Stimulated activated CD8-positive, alpha-beta memory T cell treated with anti-CD3 and anti-CD28 coated beads, Interleukin-4, amount 100 ng/mL, for 24 hours (primary cell): ENCODE data around the gene ROCK2.
A peak's percentile ranks its signal among the peaks of the same experiment; 100 is the strongest.

ENCODE experiments used
- DNase-seq: peaks from one replicate; pipeline ENCODE4 v3.0.0-alpha.2; 2020; ENCODE audit warnings: low read depth

Gene ROCK2

GRCh38 chr2:11367170-11367730, 22.8 kb upstream of the ROCK2 start:
- DNase-seq = no peak

- no peak for DNase-seq
These were observed 21.9 kb upstream of the ROCK2 start for GRCh38 chr2:11366326-11366741.

- DNase-seq = no peak
These were observed 20.9 kb upstream of the ROCK2 start for GRCh38 chr2:11365096-11365879.

GRCh38 chr2:11364565-11364887, 20.1 kb upstream of the ROCK2 start:
- DNase-seq = no peak

GRCh38 chr2:11363868-11364564, 19.6 kb upstream of the ROCK2 start:
- DNase-seq = no peak

GRCh38 chr2:11359865-11360264, 15.4 kb upstream of the ROCK2 start:
- DNase-seq = no peak

GRCh38 chr2:11357428-11357972, 13.1 kb upstream of the ROCK2 start:
- no peak for DNase-seq

- DNase-seq = no peak
These were observed 12.3 kb upstream of the ROCK2 start for GRCh38 chr2:11356764-11357163.

- DNase-seq = no peak
These were observed 11.0 kb upstream of the ROCK2 start for GRCh38 chr2:11355194-11356053.

GRCh38 chr2:11354363-11355154, 10.1 kb upstream of the ROCK2 start:
- no peak for DNase-seq

GRCh38 chr2:11352781-11353537, 8.5 kb upstream of the ROCK2 start:
- no peak for DNase-seq

- no peak for DNase-seq
These were observed 3.8 kb upstream of the ROCK2 start for GRCh38 chr2:11348209-11348749.

- no peak for DNase-seq
These were observed 3.0 kb upstream of the ROCK2 start for GRCh38 chr2:11347403-11347959.

- DNase-seq = no peak
These were observed 1.6 kb upstream of the ROCK2 start for GRCh38 chr2:11346023-11346482.

- peak; percentile 26 for DNase-seq
These were observed 681 bp upstream of the ROCK2 start for GRCh38 chr2:11344956-11345677.

GRCh38 chr2:11343650-11344341, 640 bp downstream of the ROCK2 start:
- peak; percentile 7 for DNase-seq

- no peak for DNase-seq
These were observed 1.1 kb downstream of the ROCK2 start for GRCh38 chr2:11343368-11343649.

- no peak for DNase-seq
These were observed 1.7 kb downstream of the ROCK2 start for GRCh38 chr2:11342551-11343367.
